Measurements from ENCODE around the gene RBM17. TPM values are rescaled to one million over a fixed set of nuclear protein-coding genes. Genes with fewer than 3 reads are reported as not detected.

Gene RBM17
- total RNA-seq, 1 experiment from 2014 or later: 160 TPM

GRCh38 chr10:6163364-6164270 is 74.8 kb downstream of the RBM17 start (continued):
- TF ChIP-seq ERG (CRISPR knock-in tag; IDR thresholded peaks at IDR 0.05) (no peak), KAT7 (CRISPR knock-in tag; IDR thresholded peaks at IDR 0.05; ENCODE audit: borderline replicate concordance) (0 out of 2 replicates have a peak, but pooled peaks have one; percentile 60), CTCF (IDR thresholded peaks at IDR 0.05) (no peak), ZNF317 (CRISPR knock-in tag; IDR thresholded peaks at IDR 0.05; ENCODE audit: borderline replicate concordance, low read depth) (peak; percentile 51; the same call in 1 of the 2 replicates), PRDM15 (CRISPR knock-in tag; IDR thresholded peaks at IDR 0.05) (peak; percentile 43; the same call in 1 of the 2 replicates), ZNF263 (CRISPR knock-in tag; IDR thresholded peaks at IDR 0.05; ENCODE audit: low read depth) (no peak), STAT6 (CRISPR knock-in tag; conservative IDR thresholded peaks at IDR 0.05; ENCODE audit: low read depth) (no peak), PREB (CRISPR knock-in tag; IDR thresholded peaks at IDR 0.05; ENCODE audit: borderline replicate concordance) (no peak), CREB1 (CRISPR knock-in tag; IDR thresholded peaks at IDR 0.05) (no peak)

- H3K4me1 Mint-ChIP-seq: peaks cover 32% of the 10 kb centered on the region
- peak overlapping the region; percentile 78 for H3K4me3 Mint-ChIP-seq
- no peaks in the 10 kb centered on the region for H3K9me3 Mint-ChIP-seq
- peaks cover 3% of the 10 kb centered on the region; the same call in 1 of the 2 replicates for H3K36me3 Mint-ChIP-seq
- peaks cover 6% of the 10 kb centered on the region for H3K27me3 Mint-ChIP-seq (ENCODE audit: low read depth)
- ATAC-seq: no peak
- ChIA-PET POLR2A (interaction anchor here (1.2 kb wide), 1 partner anchor 38 kb away, joined by 6 read pairs; the partner anchor contains the start of gene PFKFB3), CTCF (interaction anchor here (0.5 to 2.3 kb wide), 3 partner anchors 10 to 38 kb away, joined by 3 to 13 read pairs (median 7); partner anchors contain the start of gene PFKFB3)
- peak overlapping the region; percentile 80 for H3K27ac Mint-ChIP-seq
- no peak for DNase-seq (ENCODE audit: low spot score)
- TF ChIP-seq CDX4 (CRISPR knock-in tag; IDR thresholded peaks at IDR 0.05; ENCODE audit: borderline replicate concordance): no peak
- no peak for TF ChIP-seq CREM (CRISPR knock-in tag; IDR thresholded peaks at IDR 0.05)
- TF ChIP-seq NR3C1 (CRISPR knock-in tag; conservative IDR thresholded peaks at IDR 0.05; ENCODE audit: low read depth): no peak
- no peak for TF ChIP-seq USF2 (CRISPR knock-in tag; IDR thresholded peaks at IDR 0.05)
- TF ChIP-seq GABPB1 (CRISPR knock-in tag; IDR thresholded peaks at IDR 0.05): no peak
- TF ChIP-seq OVOL2 (CRISPR knock-in tag; IDR thresholded peaks at IDR 0.05; ENCODE audit: borderline replicate concordance): no peak
- no peak for TF ChIP-seq ZNF425 (CRISPR knock-in tag; conservative IDR thresholded peaks at IDR 0.05)
- no peak for TF ChIP-seq ATF1 (CRISPR knock-in tag; IDR thresholded peaks at IDR 0.05)
Measured at GRCh38 chr10:6164271-6165095, 75.6 kb downstream of the RBM17 start.
